ENCODE measurements around the gene ASIC2.

- no peak for TF ChIP-seq ELF4 (IDR thresholded peaks at IDR 0.05)
- no peak for TF ChIP-seq SUZ12 (IDR thresholded peaks at IDR 0.05)
- TF ChIP-seq NFRKB (IDR thresholded peaks at IDR 0.05), result no peak
- no peak for TF ChIP-seq FOXM1 (IDR thresholded peaks at IDR 0.05; ENCODE audit: borderline replicate concordance)
Measured at GRCh38 chr17:33269337-33270060, 23.6 kb downstream of the ASIC2 start.

All from HEK293T (cell line).